Measurements from ENCODE around the gene MAPK6.

Gene MAPK6

DNA sequence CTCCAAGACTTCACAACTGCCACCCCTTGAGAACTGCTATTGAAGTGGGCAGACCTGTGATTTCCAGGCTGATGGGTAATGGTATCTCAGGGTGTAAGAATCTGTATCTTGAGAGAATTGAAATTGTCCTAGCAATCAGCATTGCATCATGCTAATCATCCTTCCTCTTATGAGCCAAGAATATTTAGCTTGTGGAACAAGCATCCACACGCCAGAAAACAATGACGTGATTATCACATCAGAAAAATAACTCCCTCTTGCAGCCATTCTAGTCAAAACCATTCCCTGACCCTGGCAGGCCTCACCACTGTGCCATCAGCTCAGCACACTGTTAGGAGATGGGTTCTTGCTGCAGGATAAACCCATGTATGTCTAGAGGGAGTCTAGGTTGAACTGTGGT lies 86.8 kb downstream of the MAPK6 start:
- H3K4me3 ChIP-seq = no peak overlapping the region
- no peaks in the 10 kb centered on the region for H4K20me1 ChIP-seq
- H3K27ac ChIP-seq = no peak overlapping the region

DNA sequence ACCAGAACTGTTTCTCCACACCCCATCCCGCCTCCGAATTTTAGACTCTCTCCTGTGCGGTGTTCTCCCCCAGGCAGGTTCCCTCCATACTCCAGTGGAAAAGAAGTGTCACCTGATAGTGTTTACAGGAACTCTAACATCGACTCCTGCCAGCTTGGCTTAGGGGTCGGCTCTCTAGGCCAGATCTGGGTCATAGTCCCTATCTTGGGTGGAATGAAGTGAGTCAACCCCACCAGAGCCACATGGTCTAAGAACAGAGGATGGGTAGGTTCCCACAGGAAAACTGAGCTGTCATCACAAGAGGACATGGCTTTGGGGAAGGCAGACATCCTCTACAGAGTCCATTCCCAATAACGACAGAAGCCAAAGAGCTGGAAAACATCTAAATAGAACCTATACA lies 87.6 kb downstream of the MAPK6 start:
- peaks cover 0 to 4% (median 2%) of the 10 kb centered on the region in 11 experiments; a peak in 11 of 22 replicates for H3K9me3 ChIP-seq (replicated peaks in 1 of 11)
- no peak overlapping the region for H3K4me3 ChIP-seq
- no peak for TF ChIP-seq Cebpa-rat (IDR thresholded peaks at IDR 0.05)
- no peaks in the 10 kb centered on the region for H4K20me1 ChIP-seq
- H3K4me1 ChIP-seq = peaks cover 8 to 38% (median 31%) of the 10 kb centered on the region in 10 experiments; a peak in 17 of 20 replicates
- no peaks in the 10 kb centered on the region for H3K36me3 ChIP-seq
- H3K4me2 ChIP-seq = no peak overlapping the region
- H3K27me3 ChIP-seq = no peaks in the 10 kb centered on the region
- H3K9ac ChIP-seq = no peak overlapping the region
- no peak overlapping the region for H3K27ac ChIP-seq

More for the DNA sequence above, 86.8 kb downstream of the MAPK6 start:
- H3K4me1 ChIP-seq = peaks cover 8 to 38% (median 31%) of the 10 kb centered on the region in 10 experiments; a peak in 17 of 20 replicates
- H3K9me3 ChIP-seq (replicated peaks in 1 of 11) = no peaks in the 10 kb centered on the region; a peak in 1 of 22 replicates
- H3K36me3 ChIP-seq = no peaks in the 10 kb centered on the region
- TF ChIP-seq Cebpa-rat (IDR thresholded peaks at IDR 0.05) = no peak
- no peaks in the 10 kb centered on the region for H3K27me3 ChIP-seq
- H3K4me2 ChIP-seq = peak overlapping the region in 2 of 11 experiments; percentile 13 to 20; a peak in 2 of 22 replicates
- no peak overlapping the region for H3K9ac ChIP-seq

DNA sequence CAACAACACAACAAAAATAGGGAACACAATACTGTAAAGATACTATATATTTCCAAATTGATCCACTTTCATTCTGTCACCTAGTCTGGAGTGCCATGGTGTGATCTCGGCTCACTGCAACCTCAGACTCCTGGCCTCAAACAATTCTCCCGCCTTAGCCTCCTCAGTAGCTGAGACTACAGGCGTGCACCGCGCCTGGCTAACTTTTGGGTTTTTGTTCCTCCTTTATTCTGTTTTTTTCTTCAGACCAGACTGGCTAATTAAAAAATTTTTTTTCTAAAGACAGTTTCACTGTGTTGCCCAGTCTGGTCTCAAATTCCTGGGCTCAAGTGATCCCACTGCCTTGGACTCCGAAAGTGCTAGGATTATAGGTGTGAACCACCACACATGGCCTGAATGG lies 88.2 kb downstream of the MAPK6 start:
- Histone ChIP-seq H3K36me3 (no peaks in the 10 kb centered on the region), H3K27me3 (no peaks in the 10 kb centered on the region), H3K27ac (no peak overlapping the region), H3K4me1 (peaks cover 8 to 33% (median 27%) of the 10 kb centered on the region in 10 experiments; a peak in 17 of 20 replicates), H3K4me2 (no peak overlapping the region), H3K9me3 (replicated peaks in 1 of 11) (peaks cover 5 to 10% (median 8%) of the 10 kb centered on the region in 11 experiments; a peak in 21 of 22 replicates), H3K4me3 (no peak overlapping the region), H4K20me1 (no peaks in the 10 kb centered on the region), H3K9ac (no peak overlapping the region)
- TF ChIP-seq Cebpa-rat (IDR thresholded peaks at IDR 0.05) = no peak

DNA sequence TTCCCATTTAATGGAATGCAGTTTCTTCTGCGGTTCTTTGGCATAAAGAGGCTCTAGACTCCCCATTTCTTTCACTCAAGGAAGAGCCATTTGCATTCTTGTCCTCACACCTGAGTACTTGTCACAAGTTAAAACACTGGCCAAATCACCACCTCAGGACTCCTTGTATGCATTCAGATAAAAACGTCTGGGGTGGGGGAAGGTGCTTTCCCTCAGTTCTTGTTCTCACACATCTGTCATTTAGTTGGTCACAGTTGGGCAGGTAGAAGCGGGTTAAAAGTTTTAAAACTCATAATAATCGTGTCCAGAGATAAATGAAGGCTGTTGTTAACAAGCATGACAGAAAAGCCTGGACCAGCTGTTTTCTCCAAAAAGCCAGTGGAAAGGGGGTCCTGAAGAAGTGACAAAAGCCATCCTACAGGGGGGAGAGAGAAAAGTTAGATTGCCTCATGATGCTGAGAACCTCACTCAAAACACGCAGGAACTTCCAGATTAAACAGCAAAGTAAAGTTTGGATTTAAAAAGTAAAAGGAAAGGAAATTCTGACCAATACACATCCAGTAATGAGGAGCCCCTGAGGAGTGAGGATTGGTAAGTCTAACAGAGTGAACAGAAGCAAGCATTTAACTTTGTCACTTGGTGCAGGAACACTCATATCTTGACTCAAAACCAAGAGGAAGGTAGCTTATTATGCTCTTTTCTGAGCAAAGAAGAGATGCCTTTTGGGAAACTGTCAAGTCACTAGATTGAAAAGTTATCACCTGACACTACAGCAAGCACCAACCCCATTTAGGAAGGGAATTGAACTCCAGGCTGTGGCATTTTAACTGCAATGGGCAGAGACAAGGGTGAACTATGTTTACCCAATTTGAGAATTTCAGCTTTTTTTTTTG lies 90.8 kb downstream of the MAPK6 start:
- H3K4me1 ChIP-seq = peaks cover 1 to 8% (median 3%) of the 10 kb centered on the region in 10 experiments; a peak in 15 of 20 replicates
- no peaks in the 10 kb centered on the region for H3K36me3 ChIP-seq
- H3K9ac ChIP-seq = no peak overlapping the region
- H3K4me3 ChIP-seq = no peak overlapping the region
- peaks cover 9 to 21% (median 12%) of the 10 kb centered on the region in 11 experiments; a peak in 21 of 22 replicates for H3K9me3 ChIP-seq (replicated peaks in 1 of 11)
- H3K27me3 ChIP-seq = no peaks in the 10 kb centered on the region
- no peak overlapping the region for H3K27ac ChIP-seq
- no peak for TF ChIP-seq Cebpa-rat (IDR thresholded peaks at IDR 0.05)
- no peak overlapping the region for H3K4me2 ChIP-seq
- H4K20me1 ChIP-seq = no peaks in the 10 kb centered on the region

DNA sequence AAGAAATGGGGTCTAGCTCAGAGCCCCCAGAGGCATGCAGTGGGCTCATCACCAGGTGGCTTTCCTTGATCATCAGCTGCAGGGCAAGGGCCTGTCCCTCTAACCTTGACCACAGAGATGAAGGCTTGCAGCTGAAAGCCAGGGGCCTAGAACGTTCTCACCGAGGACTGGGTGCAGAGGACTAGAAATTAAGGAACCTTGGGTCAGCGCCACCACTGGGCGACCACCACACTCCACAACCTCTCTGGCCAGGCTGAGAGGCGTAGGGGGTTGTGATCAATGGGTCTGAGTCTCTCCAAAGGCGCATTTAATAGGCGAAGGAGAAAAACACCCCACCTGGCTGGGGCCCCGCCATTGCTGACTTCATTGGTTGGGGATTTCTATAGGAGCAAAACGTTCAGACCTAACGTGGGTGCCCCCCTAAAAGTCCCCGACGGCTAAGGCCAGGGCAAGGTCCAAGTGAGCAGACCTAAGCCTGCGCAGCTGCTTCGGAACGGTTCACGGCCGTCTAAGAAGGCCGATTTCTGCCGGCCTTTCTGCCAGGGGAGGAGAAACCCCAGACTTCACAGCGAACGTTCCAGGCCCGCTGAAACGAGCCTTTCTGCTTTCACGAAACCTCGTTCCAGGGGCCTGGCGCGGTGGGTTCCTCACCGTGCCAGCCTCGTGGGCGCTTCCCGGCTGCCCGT lies 92.6 kb downstream of the MAPK6 start:
- TF ChIP-seq Cebpa-rat (IDR thresholded peaks at IDR 0.05) = no peak
- Histone ChIP-seq H3K4me3 (no peak overlapping the region), H3K9ac (no peak overlapping the region), H4K20me1 (no peaks in the 10 kb centered on the region), H3K4me2 (no peak overlapping the region), H3K27ac (no peak overlapping the region), H3K27me3 (no peaks in the 10 kb centered on the region), H3K9me3 (replicated peaks in 1 of 11) (peaks cover 9 to 21% (median 12%) of the 10 kb centered on the region in 11 experiments; a peak in 21 of 22 replicates), H3K4me1 (peaks cover 0 to 10% (median 0%) of the 10 kb centered on the region in 10 experiments; a peak in 6 of 20 replicates), H3K36me3 (no peaks in the 10 kb centered on the region)

DNA sequence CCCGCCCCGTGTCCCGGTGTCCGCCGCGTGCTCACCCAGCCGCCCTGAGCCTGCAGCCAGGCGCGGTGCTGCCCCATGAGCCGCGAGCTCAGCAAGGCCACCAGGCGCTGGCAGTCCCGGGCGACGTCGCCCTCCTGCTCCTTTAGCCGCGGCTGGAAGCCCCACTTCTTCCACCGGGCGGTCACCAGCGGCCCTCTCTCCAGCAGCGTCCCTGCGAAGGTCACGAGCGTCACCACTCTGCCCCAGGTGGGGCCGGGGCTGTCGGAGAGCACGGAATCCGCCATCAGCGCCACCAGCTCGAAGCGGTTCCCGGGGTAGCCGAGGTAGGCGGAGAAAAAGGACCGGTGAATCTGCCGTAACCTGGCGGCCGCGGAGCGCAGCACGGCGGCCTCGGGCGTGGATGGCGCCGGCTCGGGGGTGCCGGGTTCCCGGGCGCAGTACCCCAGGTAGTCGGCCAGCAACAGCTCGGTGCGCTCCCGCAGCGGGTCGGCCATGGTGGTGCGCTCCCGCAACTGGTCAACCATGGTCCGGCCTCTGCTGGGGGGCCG lies 93.3 kb downstream of the MAPK6 start:
- Histone ChIP-seq H3K36me3 (no peaks in the 10 kb centered on the region), H3K27me3 (no peaks in the 10 kb centered on the region), H3K9me3 (replicated peaks in 1 of 11) (peaks cover 9 to 21% (median 12%) of the 10 kb centered on the region in 11 experiments; a peak in 21 of 22 replicates), H3K4me2 (no peak overlapping the region), H3K27ac (no peak overlapping the region), H3K9ac (no peak overlapping the region), H4K20me1 (no peaks in the 10 kb centered on the region), H3K4me1 (peaks cover 0 to 10% (median under 1%) of the 10 kb centered on the region in 10 experiments; a peak in 6 of 20 replicates), H3K4me3 (no peak overlapping the region)
- TF ChIP-seq Cebpa-rat (IDR thresholded peaks at IDR 0.05) = no peak

DNA sequence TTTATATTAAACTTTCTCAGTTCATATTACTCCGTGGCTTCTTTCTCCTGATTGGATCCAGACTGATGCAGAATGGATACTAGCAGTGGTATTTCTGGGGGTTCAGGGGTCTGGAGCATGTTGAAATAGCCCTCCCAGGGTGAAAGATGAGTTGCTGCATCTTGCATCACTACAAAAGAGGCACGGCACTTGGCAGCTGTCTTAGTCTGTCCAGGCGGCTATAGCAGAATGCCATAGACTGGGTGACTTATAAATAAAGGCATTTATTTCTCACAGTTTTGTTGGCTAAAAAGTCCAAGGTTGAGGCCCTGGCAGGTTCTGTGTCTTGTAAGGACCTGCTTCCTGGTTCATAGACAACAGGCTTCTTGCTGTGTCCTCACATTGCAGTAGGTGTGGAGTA lies 94.2 kb downstream of the MAPK6 start:
- Histone ChIP-seq H3K4me1 (peaks cover 0 to 12% (median 3%) of the 10 kb centered on the region in 10 experiments; a peak in 6 of 20 replicates), H3K27me3 (no peaks in the 10 kb centered on the region), H3K9ac (no peak overlapping the region), H3K4me3 (no peak overlapping the region), H4K20me1 (no peaks in the 10 kb centered on the region), H3K4me2 (no peak overlapping the region), H3K36me3 (no peaks in the 10 kb centered on the region), H3K9me3 (replicated peaks in 1 of 11) (peaks cover 9 to 21% (median 12%) of the 10 kb centered on the region in 11 experiments; a peak in 21 of 22 replicates), H3K27ac (no peak overlapping the region)
- TF ChIP-seq Cebpa-rat (IDR thresholded peaks at IDR 0.05) = no peak

DNA sequence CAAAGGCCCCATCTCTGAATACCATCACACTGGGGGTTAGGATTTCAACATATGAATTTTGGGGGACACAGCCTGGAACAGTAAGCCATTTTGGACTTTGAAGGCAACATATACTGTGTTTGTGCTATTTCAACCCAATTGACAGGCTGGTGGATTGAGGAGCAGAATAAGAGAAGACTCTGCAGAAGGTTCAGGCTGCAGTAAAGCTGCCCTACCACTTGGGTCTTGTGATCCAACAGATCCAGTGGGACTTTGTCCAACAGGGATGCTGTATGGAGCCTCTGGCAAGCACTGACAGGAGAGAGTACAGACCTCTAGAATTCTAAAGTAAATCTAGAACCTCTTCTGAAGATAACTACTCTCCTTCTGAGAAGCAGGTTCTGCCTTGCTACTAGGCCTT lies 94.7 kb downstream of the MAPK6 start:
- no peak overlapping the region for H3K4me2 ChIP-seq
- H4K20me1 ChIP-seq = no peaks in the 10 kb centered on the region
- no peaks in the 10 kb centered on the region for H3K27me3 ChIP-seq
- peaks cover 0 to 12% (median 3%) of the 10 kb centered on the region in 10 experiments; a peak in 6 of 20 replicates for H3K4me1 ChIP-seq
- H3K36me3 ChIP-seq = no peaks in the 10 kb centered on the region
- H3K9me3 ChIP-seq (replicated peaks in 1 of 11) = peaks cover 9 to 21% (median 12%) of the 10 kb centered on the region in 11 experiments; a peak in 21 of 22 replicates
- no peak for TF ChIP-seq Cebpa-rat (IDR thresholded peaks at IDR 0.05)
- H3K9ac ChIP-seq = no peak overlapping the region
- H3K27ac ChIP-seq = no peak overlapping the region
- no peak overlapping the region for H3K4me3 ChIP-seq

All from BLaER1 treated with 17β-estradiol and CSF1 and Interleukin-3, amounts not matched to agents 10 nM and 100 nM (cell line).